ENCODE results near the gene EDA.

EDA gene

GRCh38 chrX:70042399-70043371 is 426.8 kb downstream of the EDA start:
- Histone ChIP-seq H3K9ac (ENCODE audit: low read length) (no peak overlapping the region), H3K27me3 (replicated peaks; ENCODE audit: control insufficient read depth, insufficient read depth, low read length) (peaks cover 7% of the 10 kb centered on the region), H3K4me3 (ENCODE audit: low read length) (no peak overlapping the region), H3K9me3 (ENCODE audit: control insufficient read depth, low read length) (peaks cover 5% of the 10 kb centered on the region), H3K4me1 (ENCODE audit: control insufficient read depth, insufficient read depth, low read length) (peaks cover 7% of the 10 kb centered on the region), H3K36me3 (ENCODE audit: control insufficient read depth, insufficient read depth, low read length, severe bottlenecking) (no peaks in the 10 kb centered on the region)
- DNase-seq (ENCODE audit: low read depth) = no peak

GRCh38 chrX:70043685-70044084 is 427.8 kb downstream of the EDA start:
- H3K9me3 ChIP-seq (ENCODE audit: control insufficient read depth, low read length) = peaks cover 5% of the 10 kb centered on the region
- no peak overlapping the region for H3K4me3 ChIP-seq (ENCODE audit: low read length)
- H3K36me3 ChIP-seq (ENCODE audit: control insufficient read depth, insufficient read depth, low read length, severe bottlenecking) = no peaks in the 10 kb centered on the region
- H3K9ac ChIP-seq (ENCODE audit: low read length) = no peak overlapping the region
- H3K4me1 ChIP-seq (ENCODE audit: control insufficient read depth, insufficient read depth, low read length) = peaks cover 7% of the 10 kb centered on the region
- no peak for DNase-seq (ENCODE audit: low read depth)
- peaks cover 7% of the 10 kb centered on the region for H3K27me3 ChIP-seq (replicated peaks; ENCODE audit: control insufficient read depth, insufficient read depth, low read length)

GRCh38 chrX:70044541-70045245 is 428.8 kb downstream of the EDA start:
- Histone ChIP-seq H3K9ac (ENCODE audit: low read length) (no peak overlapping the region), H3K27me3 (replicated peaks; ENCODE audit: control insufficient read depth, insufficient read depth, low read length) (peaks cover 16% of the 10 kb centered on the region), H3K4me3 (ENCODE audit: low read length) (no peak overlapping the region), H3K4me1 (ENCODE audit: control insufficient read depth, insufficient read depth, low read length) (peaks cover 7% of the 10 kb centered on the region), H3K9me3 (ENCODE audit: control insufficient read depth, low read length) (peaks cover 5% of the 10 kb centered on the region), H3K36me3 (ENCODE audit: control insufficient read depth, insufficient read depth, low read length, severe bottlenecking) (no peaks in the 10 kb centered on the region)
- no peak for DNase-seq (ENCODE audit: low read depth)

GRCh38 chrX:70046978-70047377 is 431.1 kb downstream of the EDA start:
- no peak for DNase-seq (ENCODE audit: low read depth)
- Histone ChIP-seq H3K9ac (ENCODE audit: low read length) (no peak overlapping the region), H3K9me3 (ENCODE audit: control insufficient read depth, low read length) (peaks cover 5% of the 10 kb centered on the region)

GRCh38 chrX:70049406-70049805 is 433.5 kb downstream of the EDA start:
- Histone ChIP-seq H3K9me3 (ENCODE audit: control insufficient read depth, low read length) (no peaks in the 10 kb centered on the region), H3K36me3 (ENCODE audit: control insufficient read depth, insufficient read depth, low read length, severe bottlenecking) (no peaks in the 10 kb centered on the region)

More at GRCh38 chrX:70046978-70047377, 431.1 kb downstream of the EDA start:
- Histone ChIP-seq H3K4me3 (ENCODE audit: low read length) (no peak overlapping the region), H3K4me1 (ENCODE audit: control insufficient read depth, insufficient read depth, low read length) (peaks cover 7% of the 10 kb centered on the region), H3K27me3 (replicated peaks; ENCODE audit: control insufficient read depth, insufficient read depth, low read length) (peaks cover 15% of the 10 kb centered on the region), H3K36me3 (ENCODE audit: control insufficient read depth, insufficient read depth, low read length, severe bottlenecking) (no peaks in the 10 kb centered on the region)

GRCh38 chrX:70049925-70050324 is 434.0 kb downstream of the EDA start, which contains the start of gene AWAT2:
Gene AWAT2 (minus strand): TSS chrX:70049938. CDS start chrX:70049932, 6 bp downstream.
- Histone ChIP-seq H3K4me1 (ENCODE audit: control insufficient read depth, insufficient read depth, low read length) (peaks cover 7% of the 10 kb centered on the region), H3K9ac (ENCODE audit: low read length) (no peak within 1 kb of the TSS), H3K36me3 (ENCODE audit: control insufficient read depth, insufficient read depth, low read length, severe bottlenecking) (no peaks in the 10 kb centered on the region), H3K4me3 (ENCODE audit: low read length) (no peak within 1 kb of the TSS), H3K9me3 (ENCODE audit: control insufficient read depth, low read length) (no peaks in the 10 kb centered on the region), H3K27me3 (replicated peaks; ENCODE audit: control insufficient read depth, insufficient read depth, low read length) (peaks cover 19% of the 10 kb centered on the region)
- no peak for DNase-seq (ENCODE audit: low read depth)

More at GRCh38 chrX:70049406-70049805, 433.5 kb downstream of the EDA start:
- H3K9ac ChIP-seq (ENCODE audit: low read length) = no peak overlapping the region
- peaks cover 19% of the 10 kb centered on the region for H3K27me3 ChIP-seq (replicated peaks; ENCODE audit: control insufficient read depth, insufficient read depth, low read length)
- H3K4me3 ChIP-seq (ENCODE audit: low read length) = no peak overlapping the region
- DNase-seq (ENCODE audit: low read depth) = no peak
- H3K4me1 ChIP-seq (ENCODE audit: control insufficient read depth, insufficient read depth, low read length) = peaks cover 7% of the 10 kb centered on the region

GRCh38 chrX:70052895-70053615 is 437.1 kb downstream of the EDA start:
- Histone ChIP-seq H3K4me3 (ENCODE audit: low read length) (no peak overlapping the region), H3K4me1 (ENCODE audit: control insufficient read depth, insufficient read depth, low read length) (no peaks in the 10 kb centered on the region), H3K9me3 (ENCODE audit: control insufficient read depth, low read length) (no peaks in the 10 kb centered on the region), H3K36me3 (ENCODE audit: control insufficient read depth, insufficient read depth, low read length, severe bottlenecking) (no peaks in the 10 kb centered on the region), H3K27me3 (replicated peaks; ENCODE audit: control insufficient read depth, insufficient read depth, low read length) (peaks cover 28% of the 10 kb centered on the region), H3K9ac (ENCODE audit: low read length) (no peak overlapping the region)
- no peak for DNase-seq (ENCODE audit: low read depth)

- Histone ChIP-seq H3K9ac (ENCODE audit: low read length) (no peak overlapping the region), H3K4me1 (ENCODE audit: control insufficient read depth, insufficient read depth, low read length) (no peaks in the 10 kb centered on the region), H3K27me3 (replicated peaks; ENCODE audit: control insufficient read depth, insufficient read depth, low read length) (peaks cover 31% of the 10 kb centered on the region), H3K36me3 (ENCODE audit: control insufficient read depth, insufficient read depth, low read length, severe bottlenecking) (no peaks in the 10 kb centered on the region), H3K9me3 (ENCODE audit: control insufficient read depth, low read length) (no peaks in the 10 kb centered on the region), H3K4me3 (ENCODE audit: low read length) (no peak overlapping the region)
- no peak for DNase-seq (ENCODE audit: low read depth)
Observed at GRCh38 chrX:70054391-70054790, 438.5 kb downstream of the EDA start.

GRCh38 chrX:70062076-70062475 is 446.2 kb downstream of the EDA start, which contains the start of gene OTUD6A:
Gene OTUD6A (plus strand): TSS chrX:70062457. CDS start chrX:70062525, 68 bp downstream.
- Histone ChIP-seq H3K4me3 (ENCODE audit: low read length) (no peak within 1 kb of the TSS), H3K4me1 (ENCODE audit: control insufficient read depth, insufficient read depth, low read length) (no peaks in the 10 kb centered on the region), H3K9me3 (ENCODE audit: control insufficient read depth, low read length) (no peaks in the 10 kb centered on the region), H3K36me3 (ENCODE audit: control insufficient read depth, insufficient read depth, low read length, severe bottlenecking) (no peaks in the 10 kb centered on the region), H3K27me3 (replicated peaks; ENCODE audit: control insufficient read depth, insufficient read depth, low read length) (peaks cover 22% of the 10 kb centered on the region), H3K9ac (ENCODE audit: low read length) (no peak within 1 kb of the TSS)
- no peak for DNase-seq (ENCODE audit: low read depth)

GRCh38 chrX:70062961-70063550 is 447.1 kb downstream of the EDA start:
- no peaks in the 10 kb centered on the region for H3K4me1 ChIP-seq (ENCODE audit: control insufficient read depth, insufficient read depth, low read length)
- H3K9me3 ChIP-seq (ENCODE audit: control insufficient read depth, low read length) = no peaks in the 10 kb centered on the region
- H3K36me3 ChIP-seq (ENCODE audit: control insufficient read depth, insufficient read depth, low read length, severe bottlenecking) = no peaks in the 10 kb centered on the region
- no peak overlapping the region for H3K4me3 ChIP-seq (ENCODE audit: low read length)
- peaks cover 21% of the 10 kb centered on the region for H3K27me3 ChIP-seq (replicated peaks; ENCODE audit: control insufficient read depth, insufficient read depth, low read length)
- H3K9ac ChIP-seq (ENCODE audit: low read length) = no peak overlapping the region
- no peak for DNase-seq (ENCODE audit: low read depth)

Measured in adipocyte (in vitro differentiated cells).